Endothelial cell of umbilical vein (primary cell): ENCODE results near the gene FRY. TPM values are rescaled to one million over a fixed set of nuclear protein-coding genes. Genes with fewer than 3 reads are reported as not detected.

Source experiments
- BruUV-seq: library from RNA; stranded (reverse); fragments of 400-500 nt; replicated peaks from 2 replicates; lab custom pipeline; 2021; lab: Mats Ljungman, UMichigan
- CTCF ChIA-PET: fragments of 300-600, 350-600 bp; sonication (Branson Sonifier 250); formaldehyde crosslinking; loops from one replicate; lab custom pipeline; 2021; ENCODE audit warnings: antibody characterized with exemption, inconsistent platforms; lab: Charles Lee
- POLR2A ChIA-PET: fragments of 300-600, 350-600 bp; sonication (Branson Sonifier 250); formaldehyde crosslinking; loops from one replicate; lab custom pipeline; 2021; ENCODE audit warnings: antibody characterized with exemption, inconsistent platforms; lab: Charles Lee
- DNase-seq: peaks from one replicate; pipeline ENCODE4 v3.0.0-alpha.2; 2011; ENCODE audit warnings: low read depth, low spot score
- FAIRE-seq: peaks from 2 replicates; lab custom pipeline; 2011; peaks lifted over from hg19 to GRCh38; lab: Jason Lieb, UNC
- H2AFZ ChIP-seq: 2 replicates; pipeline ENCODE4 v1.6.0; 2012; ENCODE audit warnings: low read depth, low read length, control low read depth, inconsistent platforms
- H3K27ac ChIP-seq: 2 replicates; pipeline ENCODE4 v1.5.1; 2011; ENCODE audit warnings: low read depth, mild to moderate bottlenecking, control low read depth, low read length, moderate library complexity; ENCODE audit not compliant: insufficient read depth
- H3K27me3 ChIP-seq, 2 experiments: 2 replicates each; pipeline versions ENCODE4 v1.6.0 to v1.6.1; 2011; ENCODE audit warnings: low read length in 2 of 2, mixed read lengths in 1 of 2; ENCODE audit not compliant: control insufficient read depth in 2 of 2, insufficient read depth in 2 of 2
- H3K36me3 ChIP-seq, 2 experiments: 2 replicates in 1 of 2; 3 replicates in 1 of 2; pipeline ENCODE4 v1.5.1; 2011; ENCODE audit warnings: low read length in 2 of 2, mild to moderate bottlenecking in 1 of 2, moderate library complexity in 1 of 2; ENCODE audit not compliant: control insufficient read depth in 2 of 2, insufficient read depth in 2 of 2; ENCODE audit errors: extremely low read depth in 1 of 2
- H3K4me1 ChIP-seq: 3 replicates; pipeline ENCODE4 v1.5.1; 2011; ENCODE audit warnings: mild to moderate bottlenecking, low read length; ENCODE audit not compliant: control insufficient read depth, insufficient read depth; ENCODE audit errors: extremely low read depth
- H3K4me2 ChIP-seq: 2 replicates; pipeline ENCODE4 v1.6.1; 2011; ENCODE audit warnings: low read length, control low read depth, mixed read lengths; ENCODE audit not compliant: insufficient read depth
- H3K4me3 ChIP-seq, 3 experiments: fragments of 200-600 bp in 1 of 3; sonication (generic), shearing (Covaris generic) in 1 of 3; replicated peaks in 1 of 3; 2 replicates each; pipeline ENCODE4 v1.5.1; 2011 to 2016; ENCODE audit warnings: control low read depth in 3 of 3, low read length in 3 of 3, mild to moderate bottlenecking in 2 of 3, inconsistent platforms in 1 of 3, low read depth in 1 of 3, moderate library complexity in 1 of 3; ENCODE audit not compliant: insufficient read depth in 1 of 3
- H3K79me2 ChIP-seq: 2 replicates; pipeline ENCODE4 v1.6.0; 2012; ENCODE audit warnings: low read length, inconsistent platforms; ENCODE audit not compliant: control insufficient read depth, insufficient read depth
- H3K9ac ChIP-seq: replicated peaks from 2 replicates; pipeline ENCODE3; 2011; ENCODE audit warnings: low read length, control low read depth; ENCODE audit not compliant: insufficient read depth; ENCODE audit errors: extremely low read depth
- H3K9me1 ChIP-seq: replicated peaks from 3 replicates; pipeline ENCODE4 v1.6.0; 2011; ENCODE audit warnings: mild to moderate bottlenecking, low read length; ENCODE audit not compliant: control insufficient read depth, insufficient read depth; ENCODE audit errors: extremely low read depth
- H3K9me3 ChIP-seq: replicated peaks from 2 replicates; pipeline ENCODE4 v1.5.1; 2012; ENCODE audit warnings: low read length, inconsistent platforms; ENCODE audit not compliant: control insufficient read depth, insufficient read depth
- H4K20me1 ChIP-seq: replicated peaks from 2 replicates; pipeline ENCODE3; 2011; ENCODE audit warnings: mild to moderate bottlenecking, low read length; ENCODE audit not compliant: control insufficient read depth, insufficient read depth; ENCODE audit errors: extremely low read depth
- EZH2 ChIP-seq: IDR thresholded peaks from 2 replicates; pipeline ENCODE4 v1.6.1; 2012; ENCODE audit warnings: borderline replicate concordance, low read depth, mild to moderate bottlenecking, moderate library complexity, low read length, inconsistent platforms; ENCODE audit not compliant: severe bottlenecking
- FOS ChIP-seq: IDR thresholded peaks from 2 replicates; pipeline ENCODE4 v1.6.1; 2011; ENCODE audit warnings: mild to moderate bottlenecking, low read length, moderate library complexity, borderline replicate concordance; ENCODE audit not compliant: insufficient read depth
- GATA2 ChIP-seq: IDR thresholded peaks from 2 replicates; pipeline ENCODE4 v1.7.0; 2011; ENCODE audit warnings: low read depth, mild to moderate bottlenecking, moderate library complexity, mixed read lengths, low read length; ENCODE audit not compliant: insufficient read length, insufficient read depth
- JUN ChIP-seq: IDR thresholded peaks from 2 replicates; pipeline ENCODE4 v1.6.1; 2011; ENCODE audit warnings: borderline replicate concordance, low read depth; ENCODE audit not compliant: insufficient read length, insufficient read depth
- MYC ChIP-seq: IDR thresholded peaks from one replicate; pipeline ENCODE4 v1.6.1; 2011; ENCODE audit warnings: mild to moderate bottlenecking, low read depth, low read length
- POLR2A ChIP-seq: IDR thresholded peaks from 2 replicates; pipeline ENCODE4 v1.6.1; 2012; ENCODE audit warnings: low read depth, mild to moderate bottlenecking, control low read depth, low read length
- POLR2AphosphoS5 ChIP-seq: IDR thresholded peaks from 2 replicates; pipeline ENCODE4 v1.6.1; 2012; ENCODE audit warnings: low read depth, mild to moderate bottlenecking, control low read depth, low read length, moderate library complexity; ENCODE audit not compliant: insufficient read depth
- dilution Hi-C: fragments of 300-500 bp; cut with MboI; formaldehyde crosslinking; loops from one replicate; pipeline ENCODE4 v1.15.0; 2019; ENCODE audit warnings: low sequenced_read_pairs; ENCODE audit not compliant: extremely low pct_ligation_motif_present
- intact Hi-C: fragments of 100-400 bp; cut with micrococcal nuclease; formaldehyde crosslinking; loops from one replicate; pipeline ENCODE4 v1.10.0; 2022
- polyA plus RNA-seq, 4 experiments: library from polyadenylated mRNA; depleted of rRNA in 3 of 4; stranded (reverse) in 3 of 4; unstranded in 1 of 4; fragments of >200 nt; gene quantifications; 2 replicates each; pipeline versions ENCODE4 v1.2.1 to v1.2.3, GENCODE V29; 2011 to 2012; ENCODE audit warnings: missing spikeins in 1 of 4
- total RNA-seq: library from RNA; stranded (reverse); gene quantifications from 2 replicates; pipeline ENCODE4 v1.2.3, GENCODE V29; 2021
- TF ChIP-seq, protein P1 (sequence below): IDR thresholded peaks from 2 replicates; pipeline ENCODE4 v1.6.1; 2011; ENCODE audit not compliant: insufficient read depth, insufficient read length
- TF ChIP-seq, protein P2 (sequence below), 2 donors: IDR thresholded peaks; 1 replicate in 1 of 2; 2 replicates in 1 of 2; pipeline ENCODE4 v1.5.1; 2011; ENCODE audit warnings: low read length in 2 of 2, mild to moderate bottlenecking in 2 of 2, moderate library complexity in 2 of 2, control low read depth in 1 of 2, inconsistent platforms in 1 of 2, low read depth in 1 of 2; ENCODE audit not compliant: insufficient read depth in 1 of 2; ENCODE audit errors: extremely low read depth in 1 of 2

Gene FRY
- total and polyA plus RNA-seq, 2 donors (not counting 3 experiments of a cell fraction or from before 2014, with no cell fraction given), result 57.3 to 75.8 TPM

DNA sequence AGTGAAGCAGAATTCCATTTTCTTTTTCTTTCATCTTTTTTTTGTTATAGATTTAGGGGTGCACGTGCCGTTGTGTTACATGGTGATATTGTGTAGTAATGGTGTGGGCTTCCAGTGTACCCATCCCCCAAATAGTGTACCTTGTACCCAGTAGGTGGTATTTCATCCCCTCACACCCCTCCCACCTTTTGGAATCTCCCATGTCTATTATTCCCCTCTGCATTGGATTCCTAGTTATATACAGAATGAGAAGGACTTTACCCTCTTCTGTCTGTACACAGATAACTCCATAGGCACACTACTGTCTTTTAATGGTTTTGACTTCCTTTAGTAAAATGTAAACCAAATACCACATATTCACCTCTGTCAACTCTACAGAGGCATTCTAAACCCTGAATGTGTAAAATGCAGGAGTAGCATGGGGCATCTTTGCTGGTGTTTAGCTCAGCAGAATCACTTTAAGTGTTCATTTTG is 28.0 kb downstream of the FRY start:
- BruUV-seq, result no TSS peak
- FAIRE-seq, result no peak
- POLR2A ChIA-PET, result no interaction called here

More for the DNA sequence above, 28.0 kb downstream of the FRY start:
- H3K4me2 ChIP-seq, result no peak overlapping the region
- DNase-seq, result no peak
- H3K4me3 ChIP-seq, result no peak overlapping the region
- no peaks in the 10 kb centered on the region for H3K9me3 ChIP-seq
- dilution Hi-C loops, result no loop called here
- no peaks in the 10 kb centered on the region for H4K20me1 ChIP-seq
- no peaks in the 10 kb centered on the region for H3K4me1 ChIP-seq
- H3K9ac ChIP-seq, result no peak overlapping the region
- no peak overlapping the region for H2AFZ ChIP-seq
- TF ChIP-seq JUN (no peak), POLR2AphosphoS5 (no peak), GATA2 (no peak), POLR2A (no peak), EZH2 (no peak), MYC (no peak), FOS (no peak)
- TF ChIP-seq, protein P1, sequence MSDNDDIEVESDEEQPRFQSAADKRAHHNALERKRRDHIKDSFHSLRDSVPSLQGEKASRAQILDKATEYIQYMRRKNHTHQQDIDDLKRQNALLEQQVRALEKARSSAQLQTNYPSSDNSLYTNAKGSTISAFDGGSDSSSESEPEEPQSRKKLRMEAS, result no peak
- TF ChIP-seq, protein P2, sequence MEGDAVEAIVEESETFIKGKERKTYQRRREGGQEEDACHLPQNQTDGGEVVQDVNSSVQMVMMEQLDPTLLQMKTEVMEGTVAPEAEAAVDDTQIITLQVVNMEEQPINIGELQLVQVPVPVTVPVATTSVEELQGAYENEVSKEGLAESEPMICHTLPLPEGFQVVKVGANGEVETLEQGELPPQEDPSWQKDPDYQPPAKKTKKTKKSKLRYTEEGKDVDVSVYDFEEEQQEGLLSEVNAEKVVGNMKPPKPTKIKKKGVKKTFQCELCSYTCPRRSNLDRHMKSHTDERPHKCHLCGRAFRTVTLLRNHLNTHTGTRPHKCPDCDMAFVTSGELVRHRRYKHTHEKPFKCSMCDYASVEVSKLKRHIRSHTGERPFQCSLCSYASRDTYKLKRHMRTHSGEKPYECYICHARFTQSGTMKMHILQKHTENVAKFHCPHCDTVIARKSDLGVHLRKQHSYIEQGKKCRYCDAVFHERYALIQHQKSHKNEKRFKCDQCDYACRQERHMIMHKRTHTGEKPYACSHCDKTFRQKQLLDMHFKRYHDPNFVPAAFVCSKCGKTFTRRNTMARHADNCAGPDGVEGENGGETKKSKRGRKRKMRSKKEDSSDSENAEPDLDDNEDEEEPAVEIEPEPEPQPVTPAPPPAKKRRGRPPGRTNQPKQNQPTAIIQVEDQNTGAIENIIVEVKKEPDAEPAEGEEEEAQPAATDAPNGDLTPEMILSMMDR (IDR thresholded peaks at IDR 0.05; ENCODE audit: extremely low read depth in 1 of 2, insufficient read depth in 1 of 2, low read depth in 1 of 2, low read length in 2 of 2), result no peak
- H3K27me3 ChIP-seq, result no peaks in the 10 kb centered on the region
- no peaks in the 10 kb centered on the region for H3K9me1 ChIP-seq
- intact Hi-C loops, result no loop called here
- no peaks in the 10 kb centered on the region for H3K79me2 ChIP-seq
- no peak overlapping the region for H3K27ac ChIP-seq
- CTCF ChIA-PET, result no interaction called here
- no peaks in the 10 kb centered on the region for H3K36me3 ChIP-seq
